NCI-H2196 (cell line): ENCODE results near the gene TOR4A.

ENCODE experiments used
- DNase-seq: peaks from one replicate; lab custom pipeline; 2025; ENCODE audit not compliant: unreplicated experiment; lab: John Stamatoyannopoulos, UW

Gene TOR4A

DNA sequence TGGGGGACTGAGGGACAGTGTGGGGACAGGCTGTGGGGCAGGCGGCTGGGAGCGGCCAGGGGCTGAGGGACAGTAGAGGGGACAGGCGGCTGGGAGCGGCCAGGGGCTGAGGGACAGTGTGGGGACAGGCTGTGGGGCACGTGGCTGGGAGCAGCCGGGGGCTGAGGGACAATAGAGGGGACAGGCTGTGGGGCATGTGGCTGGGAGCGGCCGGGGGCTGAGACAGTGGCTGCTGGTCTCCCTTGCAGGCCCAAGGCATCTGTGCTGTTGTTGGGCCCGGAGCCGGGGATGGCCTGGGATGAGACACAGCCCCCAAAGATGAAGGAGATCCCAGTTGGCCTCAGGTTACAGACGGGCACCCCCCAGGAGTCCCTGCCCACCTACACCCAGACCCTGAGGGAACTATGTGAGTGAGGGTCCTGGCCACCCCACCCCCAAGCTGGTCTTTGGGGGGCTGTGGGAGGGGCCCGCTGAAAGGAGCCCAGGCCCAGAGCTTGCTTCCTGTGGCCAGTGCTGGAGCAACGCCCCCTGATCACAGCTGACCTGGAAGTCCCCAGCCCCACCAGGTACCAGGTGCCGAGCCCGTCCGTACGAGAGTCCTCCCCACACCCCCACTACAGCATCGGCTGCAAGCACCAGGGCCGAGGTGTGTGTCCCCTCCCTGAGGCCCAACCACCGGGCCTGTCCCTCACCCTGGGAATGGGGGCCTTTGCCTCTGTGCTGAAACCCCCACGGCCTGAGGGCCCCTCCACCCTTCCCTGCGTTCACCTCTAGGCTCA is 25.8 kb upstream of the TOR4A start:
- DNase-seq: no peak

DNA sequence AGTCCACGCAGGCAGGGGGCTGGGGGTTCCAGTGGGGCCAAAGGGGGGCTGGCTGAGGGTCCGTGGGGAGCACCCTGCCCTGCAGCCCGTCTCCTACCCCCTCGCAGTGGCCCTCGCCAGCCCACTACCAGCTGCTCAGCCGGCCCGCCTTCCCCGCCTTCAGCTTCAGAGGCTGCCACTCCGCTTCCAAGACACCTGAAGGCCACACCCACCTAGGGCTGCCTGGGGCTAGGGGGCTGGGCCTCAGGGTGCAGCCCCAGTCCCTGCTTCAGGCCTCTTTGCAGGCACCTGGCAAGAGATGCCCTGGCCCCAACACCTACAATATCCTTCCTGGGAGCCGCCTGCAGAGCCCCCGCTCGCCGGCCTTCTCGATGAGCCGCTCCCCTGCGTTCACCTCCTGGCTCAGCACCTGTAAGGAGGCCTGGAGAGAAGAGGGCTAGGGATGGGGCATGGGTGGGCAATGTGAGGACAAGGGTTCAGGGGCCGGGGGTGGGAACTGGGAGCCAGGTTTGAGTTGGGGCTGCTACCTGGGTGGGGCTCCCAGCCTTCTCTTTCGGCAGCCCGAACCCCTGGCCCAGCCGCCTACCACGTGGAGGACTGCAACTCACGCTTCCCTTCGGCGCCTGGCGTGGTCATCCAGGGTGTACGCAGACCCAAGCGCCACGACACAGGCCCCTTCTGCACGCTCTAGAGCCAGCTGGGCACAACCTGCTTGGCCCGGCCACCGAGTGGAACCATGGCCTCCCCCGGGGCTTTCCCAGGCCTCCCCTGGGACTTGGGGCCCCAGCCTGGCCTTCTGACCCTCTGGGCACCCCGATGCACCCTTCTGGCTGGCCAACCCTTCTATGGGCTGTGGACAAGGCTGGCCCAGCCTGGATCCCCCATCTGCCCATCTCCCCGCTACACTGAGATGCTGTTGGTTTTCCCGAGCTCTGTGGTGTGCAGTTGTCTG is 24.7 kb upstream of the TOR4A start:
- DNase-seq: peak; percentile 51

DNA sequence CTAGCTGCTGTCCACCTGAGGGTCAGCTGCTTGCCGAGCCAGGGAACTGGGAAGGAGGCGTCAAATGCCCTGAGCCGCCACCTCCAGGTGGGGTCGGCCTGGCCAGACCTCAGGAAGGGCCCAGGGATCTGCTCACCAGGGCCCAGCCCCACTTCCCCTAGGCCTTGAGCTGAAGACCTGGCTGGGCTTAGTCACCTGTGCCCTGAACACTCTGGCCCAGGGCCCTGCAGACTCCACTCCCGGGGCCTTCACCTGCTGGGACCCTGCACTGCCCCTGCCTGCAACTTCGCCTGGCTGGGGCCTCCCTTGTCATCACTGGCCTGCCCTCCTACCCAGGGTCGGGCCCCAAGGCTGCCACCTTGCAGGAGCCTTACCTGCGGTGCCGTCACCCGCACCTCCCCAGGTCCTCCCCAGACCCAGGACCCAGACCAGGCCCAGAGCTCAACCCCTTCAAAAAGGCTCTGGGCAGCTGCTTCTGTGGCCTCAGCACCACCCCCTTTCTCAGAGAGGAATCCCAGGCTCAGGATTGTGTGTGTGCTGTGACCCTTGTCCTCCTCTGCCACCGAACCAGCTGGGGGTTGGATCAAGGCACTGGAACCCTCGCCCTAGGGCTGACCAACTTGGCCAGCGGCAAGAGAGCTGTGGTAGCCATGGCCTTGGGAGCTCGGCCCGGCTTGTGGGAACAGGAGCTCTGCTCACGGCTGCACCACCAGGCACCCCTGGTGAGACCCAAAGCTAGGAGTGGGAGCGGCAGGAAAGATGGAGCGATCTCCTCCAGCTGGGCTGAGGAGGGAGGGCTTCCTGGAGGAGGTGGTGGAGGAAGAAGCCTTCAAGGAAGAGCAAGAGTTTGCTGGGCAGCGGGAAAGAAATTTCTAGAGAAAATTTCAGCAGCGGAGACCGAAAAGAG is 23.6 kb upstream of the TOR4A start:
- no peak for DNase-seq

DNA sequence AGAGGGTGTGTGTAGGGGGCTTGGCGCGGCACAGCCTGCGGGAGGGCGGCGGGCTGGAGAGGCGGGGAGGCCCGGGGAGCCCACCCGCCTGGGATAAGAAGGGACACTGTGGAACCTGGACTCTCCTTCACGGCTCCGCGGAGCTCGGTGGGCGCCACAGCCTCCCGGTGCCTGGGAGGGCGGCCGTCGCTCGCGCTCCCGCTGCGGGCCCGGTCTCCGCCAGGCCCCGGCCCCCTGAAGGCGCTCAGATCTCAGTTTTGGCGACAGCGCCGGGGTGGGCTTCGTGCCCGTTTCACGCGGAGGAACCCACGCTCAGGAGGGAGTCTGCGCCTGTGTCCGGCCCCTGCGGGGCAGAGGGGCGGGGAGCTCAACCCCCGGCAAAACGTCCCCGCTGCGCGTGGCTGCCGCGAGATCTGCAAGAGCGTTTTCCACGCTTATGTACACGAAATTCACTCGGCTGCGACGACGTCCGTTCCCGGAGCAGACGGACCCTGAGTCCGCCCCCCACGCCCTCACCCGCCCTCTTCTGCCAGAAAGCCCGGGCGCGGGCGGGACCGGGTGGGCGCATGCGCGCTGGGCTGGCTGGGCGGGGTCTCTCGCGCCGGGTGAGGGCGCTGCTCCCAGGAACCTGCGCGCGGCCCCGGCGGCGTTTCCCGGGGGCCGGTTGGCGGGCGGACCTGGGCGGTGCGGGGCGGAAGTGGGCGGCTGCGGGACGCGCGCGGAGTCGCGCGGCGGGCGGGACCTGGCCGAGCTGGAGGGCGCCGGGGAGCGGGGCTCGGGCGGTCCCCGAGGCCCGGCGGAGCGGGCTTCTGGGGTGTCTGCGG is 22.7 kb upstream of the TOR4A start, which contains the start of gene NELFB:
TSS of gene NELFB (plus strand) at position 704 of the 824 bp plus-strand sequence.
- DNase-seq: peak; percentile 92

DNA sequence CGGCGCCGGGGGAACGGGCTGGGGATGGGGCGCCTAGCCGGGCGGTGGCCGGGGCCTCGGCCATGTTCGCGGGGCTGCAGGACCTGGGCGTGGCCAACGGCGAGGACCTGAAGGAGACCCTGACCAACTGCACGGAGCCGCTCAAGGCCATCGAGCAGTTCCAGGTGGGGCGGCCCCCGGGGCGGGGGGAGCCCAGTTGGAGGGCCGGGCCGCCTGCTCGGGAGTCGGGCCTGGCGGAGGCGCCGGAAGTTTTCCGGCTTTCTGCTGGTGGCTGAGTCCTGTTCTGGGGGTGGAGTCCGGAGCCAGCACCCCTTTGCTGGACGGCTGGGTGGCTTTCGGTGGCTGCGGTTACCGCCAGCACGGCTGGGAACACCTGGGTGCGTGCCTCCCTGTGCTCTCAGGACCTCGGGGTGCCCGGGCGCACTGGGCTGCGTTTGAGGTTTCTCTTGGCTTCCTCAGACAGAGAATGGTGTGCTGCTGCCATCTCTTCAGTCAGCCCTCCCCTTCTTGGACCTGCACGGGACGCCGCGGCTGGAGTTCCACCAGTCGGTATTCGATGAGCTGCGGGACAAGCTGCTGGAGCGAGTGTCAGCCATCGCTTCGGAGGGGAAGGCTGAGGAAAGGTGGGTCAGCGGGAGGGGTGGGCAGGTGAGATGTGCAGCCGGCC is 21.9 kb upstream of the TOR4A start:
- DNase-seq: peak; percentile 36

DNA sequence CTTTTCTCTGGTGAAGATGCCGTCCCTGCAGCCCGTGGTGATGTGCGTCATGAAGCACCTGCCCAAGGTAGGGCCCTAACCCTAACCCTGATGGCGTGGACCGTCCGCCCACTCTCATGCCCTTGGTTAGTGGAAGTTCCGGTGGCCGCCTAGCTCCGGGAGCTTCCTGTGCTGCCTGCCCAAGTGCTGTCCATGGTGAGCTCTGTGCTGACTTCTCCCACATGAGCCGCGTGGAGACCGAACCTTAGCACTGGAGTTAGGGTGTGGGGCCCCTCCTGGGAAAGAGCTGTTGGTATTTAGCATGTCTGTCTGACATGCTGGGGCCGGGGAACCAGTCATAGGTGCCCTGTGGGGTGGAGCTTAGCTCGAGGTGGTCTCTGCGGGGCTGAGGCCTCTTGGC is 21.2 kb upstream of the TOR4A start:
- DNase-seq: no peak

DNA sequence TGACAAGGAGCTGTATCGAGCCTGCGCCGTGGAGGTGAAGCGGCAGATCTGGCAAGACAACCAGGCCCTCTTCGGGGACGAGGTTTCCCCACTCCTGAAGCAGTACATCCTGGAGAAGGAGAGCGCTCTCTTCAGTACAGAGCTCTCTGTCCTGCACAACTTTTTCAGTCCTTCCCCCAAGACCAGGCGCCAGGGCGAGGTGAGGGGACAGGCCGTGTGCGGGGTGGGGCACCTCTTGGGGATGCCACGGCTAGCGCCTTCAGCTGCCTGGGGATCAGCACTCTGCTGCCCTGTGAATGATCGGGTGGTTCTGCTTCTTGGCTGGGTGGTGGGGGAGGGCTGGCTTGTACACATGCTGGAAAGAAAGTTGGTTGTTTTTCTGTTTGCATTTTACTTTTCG is 20.7 kb upstream of the TOR4A start:
- DNase-seq: no peak

DNA sequence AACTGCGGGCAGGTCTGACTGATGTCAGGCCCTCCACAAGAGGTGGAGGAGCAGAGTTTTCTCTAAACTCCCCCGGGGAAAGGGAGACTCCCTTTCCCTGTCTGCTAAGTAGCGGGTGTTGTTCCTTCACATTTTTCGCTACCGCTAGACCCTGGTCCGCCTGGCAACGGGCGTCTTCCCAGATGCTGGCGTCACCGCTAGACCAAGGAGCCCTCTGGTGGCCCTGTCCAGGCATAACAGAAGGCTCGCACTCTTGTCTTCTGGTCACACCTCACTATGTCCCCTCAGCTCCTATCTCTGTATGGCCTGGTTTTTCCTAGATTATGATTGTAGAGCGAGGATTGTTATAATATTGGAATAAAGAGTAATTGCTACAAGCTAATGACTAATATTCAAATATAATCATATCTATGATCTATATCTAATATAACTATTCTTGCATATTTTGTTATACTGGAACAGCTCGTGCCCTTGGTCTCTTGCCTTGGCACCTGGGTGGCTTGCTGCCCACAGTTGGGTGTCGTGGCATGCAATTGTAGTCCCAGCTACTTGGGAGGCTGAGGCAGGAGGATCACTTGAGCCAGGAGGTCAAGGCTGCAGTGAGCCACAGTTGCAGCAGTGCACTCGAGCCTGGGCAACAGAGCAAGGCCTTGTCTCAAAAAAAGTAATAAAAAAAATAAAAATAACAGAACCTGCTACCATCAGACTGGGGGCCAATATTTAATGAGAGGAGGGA is 15.2 kb upstream of the TOR4A start:
- peak; percentile 14 for DNase-seq

DNA sequence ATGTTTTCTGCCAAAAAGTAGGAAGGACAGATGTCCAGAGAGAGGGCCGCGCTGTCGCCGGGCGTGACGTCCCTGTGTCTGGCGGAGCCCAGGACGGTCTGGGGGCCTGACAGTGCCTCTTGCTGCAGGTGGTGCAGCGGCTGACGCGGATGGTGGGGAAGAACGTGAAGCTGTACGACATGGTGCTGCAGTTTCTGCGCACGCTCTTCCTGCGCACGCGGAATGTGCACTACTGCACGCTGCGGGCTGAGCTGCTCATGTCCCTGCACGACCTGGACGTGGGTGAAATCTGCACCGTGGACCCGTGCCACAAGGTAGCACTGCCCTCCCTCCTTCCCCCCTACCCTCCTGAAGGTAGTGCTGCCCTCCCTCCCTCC is 14.6 kb upstream of the TOR4A start:
- no peak for DNase-seq

DNA sequence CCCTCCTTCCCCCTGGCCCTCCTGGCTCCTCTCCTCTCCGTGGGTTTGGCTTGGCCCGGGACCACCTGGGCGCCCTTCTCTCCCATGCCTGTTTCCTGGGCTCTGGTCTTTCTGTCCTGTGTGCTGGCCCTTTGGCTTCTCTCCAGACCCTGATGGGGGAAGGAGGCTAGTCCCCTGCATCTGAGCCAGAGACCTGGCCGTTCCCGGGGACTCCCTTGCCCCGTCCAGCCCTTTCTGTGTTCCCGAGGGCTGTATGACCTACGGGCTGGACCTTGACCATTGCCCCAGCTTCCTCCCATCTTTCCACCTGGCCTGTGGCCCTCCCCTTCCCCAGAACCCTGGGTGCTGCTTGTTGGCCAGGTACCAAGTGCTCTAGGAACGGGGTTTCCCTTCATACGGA is 14.0 kb upstream of the TOR4A start:
- no peak for DNase-seq

DNA sequence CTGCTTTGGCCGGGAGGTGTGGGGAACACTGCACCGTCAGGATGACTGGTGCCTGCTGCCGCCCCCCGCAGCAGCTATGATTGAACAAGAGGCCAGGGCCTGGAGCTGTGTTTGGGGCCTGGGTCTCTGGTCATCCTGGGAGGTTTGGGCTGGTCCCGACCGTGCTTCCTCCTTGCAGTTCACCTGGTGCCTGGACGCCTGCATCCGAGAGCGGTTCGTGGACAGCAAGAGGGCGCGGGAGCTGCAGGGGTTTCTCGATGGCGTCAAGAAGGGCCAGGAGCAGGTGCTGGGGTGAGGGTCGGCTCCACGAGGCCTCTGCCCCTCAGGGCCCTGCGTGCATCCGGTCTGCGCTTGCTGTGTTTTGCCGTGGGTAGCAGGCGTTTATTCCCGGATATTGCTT is 13.5 kb upstream of the TOR4A start:
- no peak for DNase-seq

DNA sequence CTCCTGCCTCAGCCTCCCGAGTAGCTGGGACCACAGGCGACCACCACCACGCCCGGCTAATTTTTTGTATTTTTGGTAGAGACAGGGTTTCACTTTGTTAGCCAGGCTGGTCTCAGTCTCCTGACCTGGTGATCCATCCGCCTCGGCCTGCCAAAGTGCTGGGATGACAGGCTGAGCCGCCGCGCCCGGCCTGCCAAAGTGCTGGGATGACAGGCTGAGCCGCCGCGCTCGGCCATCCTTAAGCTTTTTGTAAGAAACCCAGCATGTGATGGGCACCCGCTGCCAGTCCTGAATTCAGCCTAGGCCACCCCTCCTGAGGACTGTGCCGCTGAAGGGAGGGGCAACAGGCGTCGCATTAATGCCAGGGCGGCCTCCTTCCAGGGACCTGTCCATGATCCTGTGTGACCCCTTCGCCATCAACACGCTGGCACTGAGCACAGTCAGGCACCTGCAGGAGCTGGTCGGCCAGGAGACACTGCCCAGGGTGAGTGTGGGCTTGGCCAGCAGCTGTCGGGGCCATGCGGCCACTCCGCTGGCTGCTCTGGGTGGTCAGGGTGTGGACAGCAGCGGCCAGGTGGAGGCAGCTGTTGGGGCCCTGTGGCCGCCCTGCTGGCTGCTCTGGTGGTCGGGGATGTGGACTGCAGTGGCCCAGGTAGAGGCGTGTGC is 11.9 kb upstream of the TOR4A start:
- no peak for DNase-seq

DNA sequence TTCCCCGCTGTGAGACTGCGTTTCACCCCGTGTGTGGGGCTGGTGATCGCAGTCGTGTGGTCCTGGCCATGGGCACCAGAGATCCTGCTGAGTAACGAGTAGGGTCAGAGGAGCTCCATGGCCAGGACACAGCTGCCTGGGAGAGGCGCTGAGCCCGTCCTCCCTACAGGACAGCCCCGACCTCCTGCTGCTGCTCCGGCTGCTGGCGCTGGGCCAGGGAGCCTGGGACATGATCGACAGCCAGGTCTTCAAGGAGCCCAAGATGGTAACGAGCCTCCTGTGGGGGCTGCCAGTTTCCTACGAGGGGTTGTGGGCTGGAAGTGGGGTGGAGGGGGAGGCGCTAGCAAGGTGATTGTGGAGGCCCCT is 11.4 kb upstream of the TOR4A start:
- no peak for DNase-seq

DNA sequence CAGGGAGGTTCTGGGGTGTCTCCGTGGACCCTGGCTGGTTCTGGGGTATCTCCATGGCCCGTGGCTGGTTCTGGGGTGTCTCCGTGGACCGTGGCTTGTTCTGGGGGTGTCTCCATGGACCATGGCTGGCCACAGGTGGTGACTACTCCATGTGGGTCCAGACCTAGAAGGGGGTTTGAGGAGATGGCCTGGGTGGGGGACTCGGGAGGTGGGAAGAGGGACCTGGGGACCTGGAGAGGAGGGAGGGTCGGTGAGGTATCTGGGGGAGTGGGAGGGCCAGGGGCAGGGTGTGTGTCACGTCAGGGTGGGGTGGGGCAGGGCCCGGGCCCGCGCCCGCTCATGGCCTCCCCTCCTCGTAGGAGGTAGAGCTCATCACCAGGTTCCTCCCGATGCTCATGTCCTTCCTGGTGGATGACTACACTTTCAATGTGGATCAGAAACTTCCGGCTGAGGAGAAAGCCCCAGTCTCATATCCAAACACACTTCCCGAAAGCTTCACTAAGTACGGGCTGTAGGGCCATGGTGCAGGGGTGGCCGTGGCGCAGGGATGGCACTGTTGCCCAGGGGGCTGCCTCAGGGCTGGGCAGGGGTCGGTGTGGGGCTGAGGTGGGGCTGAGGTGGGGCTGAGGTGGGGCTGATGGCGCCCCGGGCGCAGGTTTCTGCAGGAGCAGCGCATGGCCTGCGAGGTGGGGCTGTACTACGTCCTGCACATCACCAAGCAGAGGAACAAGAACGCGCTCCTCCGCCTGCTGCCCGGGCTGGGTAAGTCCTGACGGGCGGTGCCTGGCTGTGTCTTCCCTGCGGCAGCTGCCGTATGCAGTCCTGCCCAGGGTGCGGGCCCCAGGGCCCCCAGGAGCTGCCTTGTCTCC is 10.7 kb upstream of the TOR4A start:
- DNase-seq: no peak

DNA sequence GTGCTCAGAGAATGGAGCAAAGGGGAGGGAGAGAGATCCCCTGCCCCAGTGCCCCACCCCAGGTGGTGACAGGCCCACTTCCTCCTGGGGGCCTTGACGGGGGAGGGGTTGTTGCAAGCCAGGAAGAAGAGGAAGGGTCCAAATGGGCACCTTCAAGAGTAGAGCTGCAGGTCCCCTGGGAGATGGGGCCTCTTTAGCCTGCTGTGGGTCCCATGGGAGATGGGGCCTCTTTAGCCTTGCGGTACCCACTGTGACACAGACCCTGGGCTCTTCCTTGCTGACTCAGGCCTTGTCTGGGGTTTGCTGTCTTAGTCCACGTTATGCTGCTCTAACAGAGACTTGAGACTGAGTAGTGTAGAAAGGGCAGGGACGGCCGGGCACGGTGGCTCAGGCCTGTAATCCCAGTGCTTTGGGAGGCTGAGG is 9.6 kb upstream of the TOR4A start:
- no peak for DNase-seq

DNA sequence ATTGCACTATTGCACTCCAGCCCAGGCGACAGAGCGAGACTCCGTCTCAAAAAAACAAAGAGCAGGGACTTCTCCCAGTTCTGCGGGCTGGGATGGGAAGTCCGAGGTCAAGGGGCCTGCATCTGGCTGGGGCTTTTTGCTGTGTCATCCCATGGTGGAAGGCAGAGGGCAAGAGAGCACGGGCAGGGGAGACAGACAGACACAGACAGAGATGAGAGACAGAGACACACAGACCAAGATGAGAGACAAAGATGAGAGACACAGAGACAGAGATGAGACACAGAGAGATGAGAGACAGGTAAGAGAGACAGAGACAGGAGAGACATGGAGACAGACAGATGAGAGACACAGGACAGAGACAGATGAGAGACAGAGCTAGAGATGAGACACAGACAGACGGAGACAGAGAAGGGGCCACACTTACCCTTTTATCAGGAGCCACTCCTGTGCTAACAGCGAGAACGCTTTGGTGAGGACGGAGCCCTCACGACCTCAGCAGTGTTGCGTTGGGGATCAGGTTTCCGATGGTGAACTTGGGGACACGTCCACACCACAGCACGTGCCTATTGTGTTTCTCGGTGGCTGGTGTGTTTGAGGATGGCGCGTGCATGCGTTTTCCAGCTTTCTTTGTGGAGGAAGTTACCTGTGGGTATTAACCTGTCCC is 8.9 kb upstream of the TOR4A start:
- DNase-seq: no peak

DNA sequence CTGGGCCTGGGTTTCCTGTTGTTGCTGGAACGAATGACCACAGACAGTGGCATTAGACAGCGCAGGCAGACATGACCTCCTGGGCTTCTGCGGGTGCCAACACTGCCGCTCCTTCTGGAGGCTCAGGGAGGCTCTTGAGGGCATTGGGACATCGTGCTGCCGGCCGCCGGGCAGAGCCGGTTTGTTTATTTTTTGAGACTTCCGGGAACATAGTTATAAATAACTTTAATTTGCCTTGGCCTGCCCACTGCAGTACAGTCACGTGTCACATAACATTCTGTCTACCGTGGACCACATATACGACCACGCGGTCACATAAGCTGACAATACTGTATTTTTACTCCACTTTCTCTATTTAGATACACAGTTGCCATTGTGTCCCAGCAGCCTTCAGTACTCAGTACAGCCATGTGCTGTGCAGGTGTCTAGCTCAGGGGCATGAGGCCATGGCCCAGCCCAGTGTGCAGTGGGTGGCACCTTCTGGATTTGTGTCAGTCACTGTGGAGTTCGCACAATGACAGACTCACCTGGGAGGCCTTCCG is 8.2 kb upstream of the TOR4A start:
- peak; percentile 33 for DNase-seq
